IPS DF 4.7 (cell line): ENCODE results near the gene ACBD7.

Source experiments
- DNase-seq: peaks from one replicate; pipeline ENCODE4 v3.0.0-alpha.2; 2013; ENCODE audit warnings: low spot score; ENCODE audit errors: extremely low read depth

Gene ACBD7

DNA sequence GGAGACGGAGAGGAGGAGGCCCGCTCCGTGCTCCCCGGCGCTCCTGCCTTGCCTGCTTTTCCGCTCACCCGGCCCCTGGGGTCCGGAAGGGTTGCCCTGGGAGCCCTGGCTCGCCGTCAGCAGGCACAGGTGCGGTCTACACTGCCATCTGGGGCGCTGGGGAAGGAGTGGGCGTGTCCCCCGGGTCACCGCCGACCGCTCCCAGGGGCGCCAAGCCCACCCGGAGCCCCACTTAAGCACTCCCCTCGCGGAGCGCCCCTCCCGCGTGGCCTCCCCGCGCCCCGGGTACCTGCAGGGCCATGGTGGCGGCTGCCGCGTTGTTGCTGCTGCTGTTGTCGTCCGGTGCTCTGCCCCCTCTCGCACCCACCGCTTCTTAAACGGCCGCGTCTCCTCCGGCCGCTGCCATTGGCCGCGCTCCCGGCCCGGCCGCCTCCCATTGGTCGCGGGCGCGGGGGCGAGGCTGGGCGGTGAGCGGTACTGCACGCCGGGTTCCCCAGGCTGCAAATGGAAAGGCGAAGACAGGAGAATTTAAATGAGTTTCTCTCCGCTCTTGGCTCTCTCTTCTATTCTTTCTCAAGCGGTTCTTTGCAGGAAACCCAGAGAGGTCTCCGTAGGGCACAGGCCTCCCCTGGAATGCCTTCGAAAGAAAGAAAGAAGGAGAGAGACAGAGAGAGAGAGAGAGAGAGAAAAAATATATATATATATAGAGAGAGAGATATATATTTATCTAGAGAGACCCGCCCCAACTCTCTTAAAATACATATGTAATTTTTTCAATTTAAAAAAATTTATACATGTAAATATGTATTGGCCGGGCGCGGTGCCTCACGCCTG is at the start of gene ACBD7:
TSS of gene ACBD7 (minus strand) at position 349 of the 834 bp plus-strand sequence. CDS start at position 301, 48 bp downstream.
- DNase-seq: no peak

GRCh38 chr10:15137636-15138035 is 49.1 kb upstream of the ACBD7 start:
- DNase-seq: no peak

DNA sequence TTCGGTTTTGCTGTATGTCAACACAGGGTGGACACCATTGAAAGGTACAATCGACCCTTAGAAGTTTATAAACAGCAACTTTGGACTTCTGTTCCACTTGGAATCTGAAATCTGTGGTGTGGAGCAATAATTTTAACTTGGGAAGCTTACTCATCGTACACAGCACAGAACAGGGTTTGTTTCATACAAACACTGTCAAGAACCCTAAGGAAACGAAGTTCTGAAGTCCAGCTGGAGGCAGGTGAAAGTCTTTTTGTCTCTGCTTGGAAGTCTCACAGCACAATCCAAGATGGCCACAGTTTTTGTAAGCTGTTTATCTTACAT is 48.4 kb upstream of the ACBD7 start:
- no peak for DNase-seq

DNA sequence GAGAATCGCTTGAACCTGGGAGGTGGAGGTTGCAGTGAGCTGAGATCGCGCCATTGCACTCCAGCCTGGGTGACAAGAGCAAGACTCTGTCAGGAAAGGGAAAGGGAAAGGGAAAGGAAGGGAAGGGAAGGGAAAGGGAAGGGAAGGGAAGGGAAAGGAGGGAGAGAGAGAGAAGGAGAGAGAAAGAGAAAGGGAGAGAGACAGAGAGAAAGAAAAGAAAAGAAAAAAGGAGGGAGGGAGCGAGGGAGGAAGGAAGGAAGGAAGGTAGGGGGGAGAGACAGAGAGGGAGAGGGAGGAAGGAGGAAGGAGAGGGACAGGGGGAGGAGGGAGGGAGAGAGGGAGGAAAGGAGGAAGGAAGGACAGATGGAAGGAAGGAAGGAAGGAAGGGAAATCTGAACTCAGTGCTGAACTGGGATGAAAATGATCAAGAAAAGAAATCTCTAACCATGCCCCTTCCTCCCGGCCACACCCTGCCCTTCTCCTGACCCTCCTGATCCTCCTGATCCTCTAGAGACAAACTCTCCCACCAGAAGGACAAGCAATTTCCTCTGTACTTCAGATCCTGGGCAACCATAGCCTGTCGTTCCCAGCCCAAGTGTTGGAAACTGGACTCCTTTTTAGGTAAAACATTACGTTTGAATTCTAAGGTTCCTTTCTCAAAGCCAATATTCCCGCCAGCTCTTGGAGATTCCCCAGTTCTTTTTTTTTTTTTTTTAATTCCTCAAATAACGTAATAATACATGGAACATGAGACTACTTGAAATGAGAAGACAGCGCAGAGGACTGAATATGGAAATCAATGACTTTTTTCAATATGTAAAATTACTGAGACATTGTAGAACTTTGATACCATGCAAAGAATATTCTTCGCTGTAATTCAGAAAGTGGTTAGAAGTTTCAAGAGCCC is 47.8 kb upstream of the ACBD7 start:
- no peak for DNase-seq

- DNase-seq: no peak
Measured at GRCh38 chr10:15131330-15131729, 42.8 kb upstream of the ACBD7 start.

DNA sequence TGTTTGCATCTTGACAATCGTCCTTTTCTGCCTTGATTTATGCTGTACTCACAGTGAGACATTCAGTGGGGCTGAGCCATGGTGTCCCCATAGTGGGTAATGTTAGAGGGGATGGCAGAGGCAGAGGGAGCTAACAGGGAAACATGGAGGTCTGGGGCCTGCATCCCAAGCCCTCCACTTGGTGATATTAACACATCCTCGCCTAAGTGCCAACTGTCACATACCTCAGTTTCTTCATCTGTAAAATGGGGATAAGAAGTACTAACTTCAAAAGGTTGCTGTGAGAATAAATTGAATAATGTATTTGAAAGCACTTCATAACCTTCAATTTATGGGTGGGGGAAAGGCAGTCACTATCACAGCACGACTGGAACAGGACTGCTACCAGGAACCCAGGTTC is 36.3 kb upstream of the ACBD7 start:
- DNase-seq: no peak

DNA sequence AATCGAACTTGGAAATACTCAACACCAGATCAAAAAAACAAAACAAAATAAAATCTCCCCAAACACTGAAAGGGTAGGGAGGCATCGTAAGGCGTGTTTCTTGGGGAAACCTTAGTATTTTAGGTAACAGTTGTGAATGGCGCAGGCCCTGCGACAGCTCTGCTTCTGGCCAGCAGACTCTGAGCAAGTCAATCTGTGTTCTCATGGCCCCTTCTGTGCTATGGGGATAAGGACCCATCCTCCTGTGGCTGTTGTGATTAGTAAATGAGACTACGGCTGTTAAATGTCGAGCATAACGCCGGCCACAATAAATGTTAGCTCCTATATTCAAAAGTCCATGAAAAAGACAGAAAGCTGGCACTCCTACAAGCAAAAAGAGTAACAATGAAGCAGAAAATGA is 35.6 kb upstream of the ACBD7 start:
- DNase-seq: no peak

DNA sequence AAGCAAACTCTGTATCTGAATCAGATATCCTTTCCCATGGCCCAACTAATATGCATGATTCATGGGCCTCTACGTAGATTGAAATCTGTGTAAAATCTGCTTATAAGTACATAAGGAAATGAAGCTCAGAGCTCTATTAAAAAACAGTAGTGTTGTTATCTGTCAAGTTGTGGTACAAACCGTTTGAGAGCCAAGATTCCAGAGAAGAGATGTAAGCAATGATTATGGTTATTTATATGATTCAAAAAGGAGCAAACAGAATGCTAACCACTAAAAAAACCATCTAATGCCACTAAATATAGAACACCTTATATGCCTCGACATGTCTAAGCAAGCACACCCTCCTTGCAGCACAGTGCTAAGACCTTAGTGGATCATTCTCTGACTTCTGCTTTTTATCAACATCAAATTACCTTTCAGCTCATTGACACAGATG is 35.2 kb upstream of the ACBD7 start:
- DNase-seq: no peak

- no peak for DNase-seq
Measured at GRCh38 chr10:15122477-15123030, 34.0 kb upstream of the ACBD7 start.

- no peak for DNase-seq
Measured at GRCh38 chr10:15121707-15122106, 33.1 kb upstream of the ACBD7 start.

- DNase-seq: no peak
Measured at GRCh38 chr10:15120523-15120922, 31.9 kb upstream of the ACBD7 start.

DNA sequence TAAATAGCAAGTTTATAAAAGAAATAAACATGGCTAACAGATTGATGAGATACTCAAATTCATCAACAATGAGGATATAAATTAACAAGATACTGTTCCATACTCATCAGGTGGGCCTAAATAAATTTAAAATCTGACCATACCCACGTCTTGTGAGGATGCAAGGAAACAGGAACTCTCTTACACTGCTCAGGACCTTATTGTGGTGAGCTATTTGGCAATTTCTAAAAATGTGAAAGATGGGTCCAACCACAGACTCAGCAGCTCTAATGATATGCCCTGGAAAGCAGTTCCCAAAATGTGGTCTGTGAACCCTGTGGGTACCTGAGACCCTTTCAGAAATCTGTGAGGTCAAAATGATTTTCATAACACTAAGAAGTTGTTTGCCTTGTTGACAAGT is 30.0 kb upstream of the ACBD7 start:
- no peak for DNase-seq

GRCh38 chr10:15116225-15116624 is 27.6 kb upstream of the ACBD7 start:
- no peak for DNase-seq

- no peak for DNase-seq
Measured at GRCh38 chr10:15113766-15114165, 25.2 kb upstream of the ACBD7 start.

- no peak for DNase-seq
Measured at GRCh38 chr10:15112657-15113056, 24.1 kb upstream of the ACBD7 start.

DNA sequence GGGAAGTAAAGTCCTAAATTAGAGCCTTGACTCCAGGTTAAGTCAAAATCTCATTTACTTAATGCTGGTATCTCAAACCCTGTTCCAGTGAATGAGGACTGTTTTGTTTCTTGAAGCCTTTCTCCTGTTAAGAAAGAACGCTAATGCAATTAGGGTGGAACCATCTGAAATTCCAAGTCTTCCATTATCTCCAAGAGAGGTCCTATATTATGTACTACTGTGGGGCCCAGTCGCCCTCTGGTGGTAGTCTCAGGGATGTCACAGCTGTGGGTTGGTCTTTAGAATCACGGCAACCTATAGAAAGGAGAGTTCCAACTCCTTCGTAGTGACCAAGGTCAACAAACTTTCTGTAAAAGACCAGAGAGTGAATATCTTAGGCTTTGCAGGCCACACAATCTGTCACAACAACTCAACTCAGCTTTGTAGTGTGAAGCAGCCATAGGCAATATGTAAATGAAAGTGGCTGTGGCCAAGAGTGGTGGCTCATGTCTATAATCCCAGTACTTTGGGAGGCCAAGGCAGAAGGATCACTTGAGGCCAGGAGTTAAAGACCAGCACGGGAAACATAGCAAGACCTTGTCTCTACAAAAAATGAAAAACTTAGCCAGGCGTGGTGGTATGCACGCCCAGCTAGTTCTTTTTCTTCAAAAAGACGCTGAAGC is 17.9 kb upstream of the ACBD7 start:
- DNase-seq: peak; percentile 38

- no peak for DNase-seq
Measured at GRCh38 chr10:15103513-15103912, 14.9 kb upstream of the ACBD7 start.

GRCh38 chr10:15099886-15100285 is 11.3 kb upstream of the ACBD7 start:
- DNase-seq: no peak

- peak; percentile 49 for DNase-seq
Measured at GRCh38 chr10:15097011-15097812, 8.6 kb upstream of the ACBD7 start, which contains the start of gene RPP38. Gene RPP38 (plus strand): TSS chr10:15097355. CDS start chr10:15103315, 5,960 bp downstream.

- no peak for DNase-seq
Measured at GRCh38 chr10:15096661-15097010, 8.1 kb upstream of the ACBD7 start.
